ENCODE results near the gene DOK7. TPM values are rescaled to one million over a fixed set of nuclear protein-coding genes. Genes with fewer than 3 reads are reported as not detected.
"Not testable (repeated sequence)": the region's sequence is repeated elsewhere in the genome, so short reads cannot be mapped to it uniquely, and the experiment has no call there.

The DOK7 gene
- total RNA-seq, 1 donor from 2014 or later = 0.36 TPM

GRCh38 chr4:3522651-3523050, 59.5 kb downstream of the DOK7 start:
- no peak for ATAC-seq

DNA sequence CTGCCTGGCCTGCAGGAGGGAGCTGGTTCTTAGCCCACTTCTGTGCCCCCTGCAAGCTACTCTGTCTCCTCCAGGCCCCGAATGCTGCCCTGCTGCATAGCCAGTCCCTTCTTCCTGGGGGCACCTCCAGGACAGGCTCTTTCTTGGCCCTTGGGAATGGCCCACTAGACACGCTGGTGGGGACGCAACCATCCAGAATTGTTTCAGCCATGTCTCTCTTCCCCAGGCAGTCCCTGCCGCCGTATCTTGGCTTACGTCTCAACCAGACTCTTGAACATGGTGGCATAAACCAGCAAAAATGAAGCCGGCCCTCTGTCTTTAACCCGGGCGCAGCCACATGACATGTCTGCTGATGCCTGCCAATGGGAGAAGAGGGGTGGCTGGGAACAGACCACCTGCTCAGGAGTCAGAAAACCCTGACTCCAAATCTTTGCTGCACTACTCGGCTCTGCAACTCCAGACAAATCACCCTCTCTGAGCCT, 60.1 kb downstream of the DOK7 start:
- ATAC-seq = no peak

- ATAC-seq = no peak
Observed at GRCh38 chr4:3523628-3524221, 60.6 kb downstream of the DOK7 start.

GRCh38 chr4:3524349-3524748, 61.2 kb downstream of the DOK7 start:
- ATAC-seq = no peak

- ATAC-seq = no peak
Observed at GRCh38 chr4:3524920-3525319, 61.8 kb downstream of the DOK7 start.

DNA sequence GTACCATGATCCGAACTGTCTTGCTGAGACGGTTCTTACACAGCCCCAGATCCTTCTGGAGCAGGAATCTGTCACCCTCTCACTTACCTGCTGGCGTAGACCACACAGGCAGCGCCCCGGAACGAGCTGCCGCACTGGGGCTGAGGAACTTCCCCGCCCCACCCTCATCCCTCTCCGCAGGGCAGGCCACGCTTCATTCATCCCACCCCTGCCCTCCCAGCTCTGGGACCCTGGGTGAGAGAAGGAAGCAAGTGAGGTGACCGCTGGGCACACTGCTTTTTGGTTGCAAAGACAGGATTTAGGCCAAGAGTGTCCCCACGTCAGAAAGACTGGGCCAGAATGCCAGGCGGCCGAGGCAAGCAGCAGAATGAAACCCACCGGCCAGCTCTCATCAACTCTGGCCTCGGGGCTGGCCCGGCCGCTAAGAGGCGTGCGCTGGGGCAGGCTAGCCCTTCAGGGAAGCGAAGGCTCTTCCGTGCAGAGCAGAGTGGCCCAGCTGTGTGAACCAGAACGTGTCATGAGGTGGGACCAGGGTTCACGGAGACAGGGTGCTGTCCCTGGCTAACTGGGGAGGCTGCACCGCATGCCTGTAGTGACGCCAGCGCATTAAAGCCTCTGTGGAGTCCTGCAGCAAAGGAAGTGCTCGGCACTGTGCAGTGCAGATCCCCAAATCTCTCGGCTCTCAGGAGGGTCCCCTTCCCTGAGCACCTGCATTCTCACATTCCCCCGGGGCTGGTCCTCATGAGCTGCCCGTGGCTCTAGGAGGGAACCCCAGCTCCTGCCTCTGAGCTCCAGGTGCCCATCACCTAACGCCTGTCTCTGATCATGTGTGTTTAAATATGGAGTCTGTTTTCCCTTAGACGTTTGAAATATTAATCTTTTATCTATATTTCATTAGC, 62.7 kb downstream of the DOK7 start:
- ATAC-seq = no peak

GRCh38 chr4:3526456-3526855, 63.4 kb downstream of the DOK7 start:
- ATAC-seq = no peak

- ATAC-seq = no peak
Observed at GRCh38 chr4:3527101-3527913, 64.2 kb downstream of the DOK7 start.

DNA sequence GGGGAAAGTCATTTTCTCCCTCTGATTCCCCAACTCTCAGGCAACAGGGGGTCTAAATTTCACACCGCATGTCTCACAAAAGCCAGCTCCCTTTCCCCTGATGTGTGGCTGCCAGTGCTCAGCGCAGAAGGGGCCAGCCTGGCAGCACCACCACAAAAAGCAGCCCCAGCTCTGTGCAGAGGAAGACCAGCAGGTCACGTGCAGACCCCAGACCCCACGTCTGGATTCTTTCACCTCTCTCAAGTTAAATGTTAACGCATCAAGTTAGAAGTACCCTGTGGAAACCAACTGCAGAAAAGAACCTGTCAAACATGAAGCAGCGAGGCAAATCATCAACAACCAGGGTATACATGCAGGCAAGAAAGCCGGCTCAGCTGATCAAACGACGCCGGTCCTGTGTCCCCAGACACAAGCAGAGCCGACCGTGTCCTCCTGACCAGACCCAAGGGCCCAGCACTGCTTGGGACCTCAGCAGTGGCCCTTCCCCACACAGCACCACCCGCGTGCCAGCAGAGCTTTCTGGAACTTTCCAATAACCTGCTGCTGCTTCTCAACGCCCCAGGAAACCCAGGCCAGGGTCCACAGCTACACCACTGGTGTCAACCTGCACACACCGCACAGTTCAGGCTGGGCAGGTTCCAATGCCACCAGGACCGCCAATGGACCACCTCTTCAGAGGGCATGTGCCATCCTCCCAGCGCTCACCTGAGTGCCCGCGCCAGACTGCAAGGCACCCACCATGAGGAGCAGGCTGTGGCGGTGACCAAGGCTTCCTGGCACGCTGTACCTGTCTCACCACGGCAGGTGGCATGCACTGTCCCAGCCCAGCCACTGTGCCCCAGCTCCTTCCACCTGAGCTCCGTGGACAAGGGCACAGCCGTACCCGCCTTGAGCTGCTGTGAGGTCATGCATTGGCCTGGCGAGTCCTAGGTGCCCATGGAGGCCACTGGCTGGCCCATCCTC, 65.1 kb downstream of the DOK7 start:
- ATAC-seq = no peak

DNA sequence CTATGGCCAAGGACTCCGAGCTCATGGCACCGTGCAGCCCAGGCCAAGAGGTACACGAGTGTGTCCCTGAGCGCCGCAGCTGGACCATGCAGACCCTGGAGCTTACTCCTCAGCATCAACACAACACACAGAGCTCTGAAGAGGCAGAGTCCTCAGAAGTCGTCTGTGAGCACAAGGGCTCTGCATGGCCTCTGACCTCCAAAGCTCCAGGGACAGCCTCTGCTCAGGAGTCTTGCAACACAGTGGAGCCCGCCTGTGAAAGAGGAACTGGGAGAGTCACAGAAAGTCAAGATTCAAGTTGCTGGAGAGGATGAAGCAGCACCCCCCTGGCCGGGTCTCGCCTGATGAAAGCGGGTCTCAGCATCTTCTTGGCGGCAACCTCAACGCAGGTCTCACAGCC, 66.3 kb downstream of the DOK7 start:
- no peak for ATAC-seq

DNA sequence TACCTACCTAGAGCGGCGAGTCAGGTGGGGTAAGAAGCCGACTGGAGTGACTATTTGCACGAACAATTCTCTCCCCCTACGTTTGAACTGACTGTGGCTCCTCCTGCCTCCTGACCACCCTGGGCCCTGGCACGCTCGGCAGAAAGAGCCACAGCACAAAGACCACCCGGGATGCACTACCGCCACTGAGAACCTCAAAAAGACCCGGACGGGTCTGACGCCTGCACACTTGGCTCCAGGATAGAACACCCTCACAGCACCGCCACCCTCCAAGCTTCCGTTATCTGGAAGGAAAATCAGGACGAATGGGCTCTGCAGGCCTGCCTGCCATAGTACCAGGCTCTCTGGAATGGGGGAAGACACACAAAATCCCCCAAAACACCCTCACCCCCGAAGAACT, 66.9 kb downstream of the DOK7 start:
- ATAC-seq = no peak

DNA sequence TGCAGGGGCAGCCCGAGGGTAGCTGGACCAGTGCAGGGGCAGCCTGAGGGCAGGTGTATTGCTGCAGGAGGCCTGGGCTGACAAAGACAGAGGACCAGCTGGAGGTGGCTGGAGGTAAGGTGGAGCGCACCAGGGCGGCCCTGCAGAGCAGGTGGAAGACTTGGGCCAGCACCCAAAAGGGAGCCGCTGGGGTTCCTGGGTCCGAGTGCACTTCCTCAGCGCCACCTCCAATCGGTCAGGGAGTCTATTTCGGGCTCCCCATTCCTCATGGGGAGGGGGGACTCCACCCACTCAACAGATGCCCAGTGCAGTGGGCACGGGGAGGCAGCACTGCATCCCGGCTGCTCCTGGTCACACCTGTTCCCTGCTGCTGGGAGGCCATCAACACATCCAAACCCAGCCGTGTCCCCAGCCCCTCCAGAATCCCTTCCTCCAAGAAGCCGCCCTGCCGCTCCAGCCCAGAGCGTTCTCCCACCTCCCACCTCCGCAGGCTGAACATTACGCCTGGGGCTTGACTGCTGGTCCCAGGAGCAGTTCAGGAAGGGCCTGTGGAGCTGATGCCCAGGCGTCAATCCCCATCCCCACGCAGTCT, 67.7 kb downstream of the DOK7 start:
- ATAC-seq = no peak

DNA sequence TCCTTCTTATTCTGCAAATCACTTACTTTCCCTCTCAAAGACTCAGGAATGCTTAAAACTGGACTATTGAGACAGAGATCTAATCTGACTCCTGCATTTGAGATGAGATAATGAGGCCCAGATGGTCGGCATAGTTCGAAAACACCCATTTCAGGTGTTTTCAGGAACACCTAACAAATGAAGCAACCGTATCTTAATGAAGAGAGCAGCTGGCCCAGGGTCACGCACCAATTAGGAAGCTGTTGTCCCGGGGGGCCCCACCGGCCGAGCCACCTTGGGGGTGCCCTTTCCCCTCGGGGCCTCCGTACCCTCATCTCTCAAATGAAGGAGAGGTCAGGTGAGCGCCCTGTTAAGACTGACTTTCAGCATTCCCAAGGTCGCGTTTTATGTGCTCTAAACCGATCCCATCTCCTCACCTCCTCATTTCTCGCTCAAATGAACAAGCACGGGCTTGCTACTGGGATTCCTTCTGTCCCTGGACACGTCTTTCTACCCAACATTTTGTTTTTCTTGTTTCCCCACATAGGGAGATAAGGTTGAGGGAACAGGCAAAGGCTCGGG, 68.3 kb downstream of the DOK7 start:
- peak; percentile 6 for ATAC-seq

GRCh38 chr4:3531879-3532750, 69.0 kb downstream of the DOK7 start, which contains the start of gene LRPAP1:
Gene LRPAP1 (minus strand): TSS chr4:3532422. CDS start chr4:3532412, 10 bp downstream.
- peak; percentile 93 for ATAC-seq

DNA sequence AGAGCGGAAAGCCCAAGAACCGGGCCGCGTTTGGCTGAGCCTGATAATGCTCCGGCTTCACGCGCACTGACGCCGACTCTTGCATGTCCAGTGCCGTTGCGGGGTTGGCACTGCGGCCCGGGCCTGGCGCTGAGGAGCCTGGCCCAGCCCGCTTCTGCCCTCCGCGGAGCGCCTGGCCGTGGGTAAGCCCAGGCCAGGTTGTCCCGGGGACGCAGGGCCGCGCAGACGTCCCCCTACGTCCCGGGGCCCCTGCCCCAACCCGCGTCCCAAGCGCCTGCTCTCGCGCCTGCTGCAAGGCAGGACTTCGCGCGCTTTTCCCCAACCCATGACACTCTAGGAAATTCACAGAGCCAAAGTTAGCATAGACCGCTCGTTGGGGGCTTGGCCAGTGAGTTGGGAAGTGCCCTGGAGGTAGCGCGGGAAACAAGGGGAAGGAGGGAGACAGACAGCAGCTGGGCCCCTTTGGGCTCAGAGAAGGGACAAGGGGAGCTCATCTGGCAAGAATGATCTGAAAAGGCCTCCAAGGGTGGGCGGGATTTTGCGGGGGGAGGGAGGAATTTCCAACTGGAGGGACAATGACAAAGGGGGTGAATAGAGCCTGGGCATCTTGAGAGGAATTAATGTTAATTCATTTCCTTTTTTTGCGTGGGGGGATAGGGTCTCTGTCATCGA, 69.8 kb downstream of the DOK7 start:
- peak; percentile 1 for ATAC-seq

DNA sequence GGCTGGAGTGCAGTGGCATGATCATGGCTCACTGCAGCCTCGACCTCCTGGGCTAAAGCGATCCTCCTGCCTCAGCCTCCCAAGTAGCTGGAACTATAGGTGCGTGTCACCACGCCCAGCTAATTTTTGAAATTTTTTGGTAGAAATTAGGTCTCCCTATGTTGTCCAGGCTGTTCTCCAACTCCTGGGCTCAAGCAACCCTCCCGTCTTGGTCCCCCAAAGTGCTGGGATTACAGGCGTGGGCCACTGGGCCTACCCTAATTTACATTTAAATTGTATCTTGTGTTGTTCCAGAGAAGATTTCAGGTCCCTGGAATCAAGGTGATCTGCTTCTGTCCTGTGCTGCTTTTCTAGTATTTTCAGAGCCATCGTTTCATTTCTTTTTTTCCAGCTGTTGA, 70.3 kb downstream of the DOK7 start:
- ATAC-seq = no peak

DNA sequence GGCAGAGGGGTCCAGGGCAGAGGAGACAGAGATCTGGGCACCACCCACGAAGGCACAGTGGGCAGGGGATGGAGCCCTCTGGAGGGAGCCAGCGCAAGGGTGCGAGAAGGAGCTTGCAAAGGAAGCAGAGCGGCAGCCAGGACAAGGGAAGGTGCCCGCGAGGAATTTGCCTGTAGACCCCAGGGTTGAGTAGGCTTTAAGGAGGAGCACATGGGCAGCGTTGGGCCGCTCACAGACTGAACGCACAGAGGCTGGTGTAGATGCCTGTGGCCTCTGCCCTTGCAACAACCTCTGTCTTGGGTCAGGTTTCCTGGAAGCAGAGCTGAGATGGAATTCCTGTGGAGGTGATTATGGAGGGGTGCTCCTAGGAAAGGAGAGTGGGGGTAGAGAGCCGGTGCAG, 72.7 kb downstream of the DOK7 start:
- ATAC-seq = not testable (repeated sequence)

GRCh38 chr4:3538906-3539305, 75.8 kb downstream of the DOK7 start:
- not testable (repeated sequence) for ATAC-seq

DNA sequence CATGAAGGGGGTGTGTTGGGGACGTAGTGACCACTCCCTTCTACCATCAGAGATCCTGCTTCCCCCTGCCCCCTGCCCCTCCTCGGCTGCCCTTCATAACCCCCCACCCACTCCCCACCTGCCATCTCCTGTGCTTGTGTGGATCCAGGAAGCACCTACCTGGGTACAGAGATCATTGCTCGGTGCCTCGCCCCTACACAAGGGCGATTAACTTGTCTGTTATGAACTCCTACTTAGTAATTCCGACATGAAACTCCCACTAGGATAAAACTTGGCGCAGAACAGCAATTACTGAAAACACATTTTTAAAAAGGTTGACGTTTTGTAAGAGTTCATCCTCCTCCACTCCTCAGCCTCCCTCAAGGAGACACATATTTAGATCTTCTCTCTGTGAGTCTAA, 80.3 kb downstream of the DOK7 start:
- not testable (repeated sequence) for ATAC-seq
